ENCODE measurements around the gene KIRREL3.

DNA sequence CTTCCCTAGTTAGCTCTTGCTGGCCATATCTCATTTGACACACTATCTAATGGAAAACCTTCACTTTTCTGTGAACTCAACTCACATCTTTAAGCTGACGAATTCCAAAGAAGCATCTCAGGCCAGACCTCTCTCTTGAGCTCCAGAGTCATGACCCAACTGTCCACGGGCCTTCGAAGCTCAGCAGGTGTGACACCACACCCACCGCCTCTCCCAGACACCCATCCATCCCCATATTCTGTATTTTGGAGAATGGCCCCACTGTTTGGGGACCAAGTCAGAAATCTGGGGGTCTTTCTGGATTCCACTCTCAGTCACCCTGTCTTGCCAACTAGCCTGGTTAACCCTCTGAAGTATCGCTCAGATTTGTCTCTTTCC lies 519.3 kb downstream of the KIRREL3 start:
- TF ChIP-seq, protein P1, sequence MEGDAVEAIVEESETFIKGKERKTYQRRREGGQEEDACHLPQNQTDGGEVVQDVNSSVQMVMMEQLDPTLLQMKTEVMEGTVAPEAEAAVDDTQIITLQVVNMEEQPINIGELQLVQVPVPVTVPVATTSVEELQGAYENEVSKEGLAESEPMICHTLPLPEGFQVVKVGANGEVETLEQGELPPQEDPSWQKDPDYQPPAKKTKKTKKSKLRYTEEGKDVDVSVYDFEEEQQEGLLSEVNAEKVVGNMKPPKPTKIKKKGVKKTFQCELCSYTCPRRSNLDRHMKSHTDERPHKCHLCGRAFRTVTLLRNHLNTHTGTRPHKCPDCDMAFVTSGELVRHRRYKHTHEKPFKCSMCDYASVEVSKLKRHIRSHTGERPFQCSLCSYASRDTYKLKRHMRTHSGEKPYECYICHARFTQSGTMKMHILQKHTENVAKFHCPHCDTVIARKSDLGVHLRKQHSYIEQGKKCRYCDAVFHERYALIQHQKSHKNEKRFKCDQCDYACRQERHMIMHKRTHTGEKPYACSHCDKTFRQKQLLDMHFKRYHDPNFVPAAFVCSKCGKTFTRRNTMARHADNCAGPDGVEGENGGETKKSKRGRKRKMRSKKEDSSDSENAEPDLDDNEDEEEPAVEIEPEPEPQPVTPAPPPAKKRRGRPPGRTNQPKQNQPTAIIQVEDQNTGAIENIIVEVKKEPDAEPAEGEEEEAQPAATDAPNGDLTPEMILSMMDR (IDR thresholded peaks at IDR 0.05; ENCODE audit: insufficient read depth, low read length): no peak
- no peak for TF ChIP-seq SPI1 (IDR thresholded peaks at IDR 0.05; ENCODE audit: borderline replicate concordance, low read depth)
- no peak for TF ChIP-seq POLR2AphosphoS5 (IDR thresholded peaks at IDR 0.05; ENCODE audit: low read depth)
- TF ChIP-seq GABPA (IDR thresholded peaks at IDR 0.05; ENCODE audit: low read depth): no peak
- TF ChIP-seq, protein P2, sequence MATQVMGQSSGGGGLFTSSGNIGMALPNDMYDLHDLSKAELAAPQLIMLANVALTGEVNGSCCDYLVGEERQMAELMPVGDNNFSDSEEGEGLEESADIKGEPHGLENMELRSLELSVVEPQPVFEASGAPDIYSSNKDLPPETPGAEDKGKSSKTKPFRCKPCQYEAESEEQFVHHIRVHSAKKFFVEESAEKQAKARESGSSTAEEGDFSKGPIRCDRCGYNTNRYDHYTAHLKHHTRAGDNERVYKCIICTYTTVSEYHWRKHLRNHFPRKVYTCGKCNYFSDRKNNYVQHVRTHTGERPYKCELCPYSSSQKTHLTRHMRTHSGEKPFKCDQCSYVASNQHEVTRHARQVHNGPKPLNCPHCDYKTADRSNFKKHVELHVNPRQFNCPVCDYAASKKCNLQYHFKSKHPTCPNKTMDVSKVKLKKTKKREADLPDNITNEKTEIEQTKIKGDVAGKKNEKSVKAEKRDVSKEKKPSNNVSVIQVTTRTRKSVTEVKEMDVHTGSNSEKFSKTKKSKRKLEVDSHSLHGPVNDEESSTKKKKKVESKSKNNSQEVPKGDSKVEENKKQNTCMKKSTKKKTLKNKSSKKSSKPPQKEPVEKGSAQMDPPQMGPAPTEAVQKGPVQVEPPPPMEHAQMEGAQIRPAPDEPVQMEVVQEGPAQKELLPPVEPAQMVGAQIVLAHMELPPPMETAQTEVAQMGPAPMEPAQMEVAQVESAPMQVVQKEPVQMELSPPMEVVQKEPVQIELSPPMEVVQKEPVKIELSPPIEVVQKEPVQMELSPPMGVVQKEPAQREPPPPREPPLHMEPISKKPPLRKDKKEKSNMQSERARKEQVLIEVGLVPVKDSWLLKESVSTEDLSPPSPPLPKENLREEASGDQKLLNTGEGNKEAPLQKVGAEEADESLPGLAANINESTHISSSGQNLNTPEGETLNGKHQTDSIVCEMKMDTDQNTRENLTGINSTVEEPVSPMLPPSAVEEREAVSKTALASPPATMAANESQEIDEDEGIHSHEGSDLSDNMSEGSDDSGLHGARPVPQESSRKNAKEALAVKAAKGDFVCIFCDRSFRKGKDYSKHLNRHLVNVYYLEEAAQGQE (IDR thresholded peaks at IDR 0.05; ENCODE audit: insufficient replicate concordance, low read depth): no peak

Data from HL-60 (cell line).